H1 (cell line): Measurements from ENCODE around the gene SLC25A21. TPM values are rescaled to one million over a fixed set of nuclear protein-coding genes. Genes with fewer than 3 reads are reported as not detected.
A peak's percentile ranks its signal among the peaks of the same experiment; 100 is the strongest.

ENCODE experiments used
- CTCF ChIA-PET: fragments of 300-600 bp; sonication (Branson Sonifier 250); formaldehyde crosslinking; loops from one replicate; lab custom pipeline; 2021; ENCODE audit not compliant: partially characterized antibody; lab: Charles Lee
- POLR2A ChIA-PET: fragments of 300-600 bp; sonication (Branson Sonifier 250); formaldehyde crosslinking; loops from one replicate; lab custom pipeline; 2021; ENCODE audit warnings: inconsistent platforms; ENCODE audit not compliant: partially characterized antibody; lab: Charles Lee
- DNase-seq, 2 experiments: peaks; one replicate each; pipeline versions ENCODE4 v3.0.0 to v3.0.0-alpha.2; 2010 to 2022; ENCODE audit warnings: low spot score in 2 of 2, low read depth in 1 of 2, mixed read lengths in 1 of 2
- FAIRE-seq: peaks from 2 replicates; lab custom pipeline; 2011; peaks lifted over from hg19 to GRCh38; lab: Jason Lieb, UNC
- H2AFZ ChIP-seq: 2 replicates; pipeline ENCODE4 v1.8.1; 2012; ENCODE audit warnings: low read length, inconsistent platforms
- H2AK5ac ChIP-seq: 2 replicates; pipeline ENCODE4 v1.6.1; 2013; ENCODE audit warnings: low read depth, low read length
- H2BK120ac ChIP-seq: replicated peaks from 2 replicates; pipeline ENCODE3; 2013; ENCODE audit warnings: low read depth, low read length, inconsistent platforms
- H2BK12ac ChIP-seq: 2 replicates; pipeline ENCODE4 v1.6.1; 2013; ENCODE audit warnings: low read depth, low read length
- H2BK15ac ChIP-seq: 2 replicates; pipeline ENCODE4 v1.6.1; 2013; ENCODE audit warnings: low read length
- H2BK20ac ChIP-seq: 2 replicates; pipeline ENCODE4 v1.6.1; 2013; ENCODE audit warnings: low read length
- H2BK5ac ChIP-seq: 2 replicates; pipeline ENCODE4 v1.6.1; 2013; ENCODE audit warnings: low read depth, low read length
- H3K14ac ChIP-seq: 2 replicates; pipeline ENCODE4 v1.6.1; 2013; ENCODE audit warnings: inconsistent platforms; ENCODE audit not compliant: insufficient read length
- H3K18ac ChIP-seq: 2 replicates; pipeline ENCODE4 v1.6.1; 2013; ENCODE audit warnings: low read length; ENCODE audit errors: extremely low read depth
- H3K23ac ChIP-seq: 2 replicates; pipeline ENCODE4 v1.6.1; 2013; ENCODE audit warnings: inconsistent platforms; ENCODE audit not compliant: insufficient read length
- H3K23me2 ChIP-seq: 2 replicates; pipeline ENCODE4 v1.6.1; 2013; ENCODE audit warnings: low read depth, low read length
- H3K27ac ChIP-seq: 2 replicates; pipeline ENCODE4 v1.6.1; 2011; ENCODE audit warnings: low read depth, low read length, inconsistent platforms
- H3K27me3 ChIP-seq, 4 experiments: replicated peaks in 1 of 4; 1 replicate in 1 of 4; 2 replicates in 3 of 4; pipeline versions ENCODE4 v1.6.1 to v1.8.1; 2011 to 2013; ENCODE audit warnings: low read length in 3 of 4, mild to moderate bottlenecking in 3 of 4, inconsistent platforms in 2 of 4, mixed read lengths in 2 of 4, moderate library complexity in 1 of 4; ENCODE audit not compliant: control insufficient read depth in 3 of 4, insufficient read depth in 3 of 4; ENCODE audit errors: extremely low read depth in 1 of 4
- H3K36me3 ChIP-seq, 4 experiments: 2 replicates each; pipeline versions ENCODE4 v1.6.1 to v1.8.1; 2011 to 2013; ENCODE audit warnings: mild to moderate bottlenecking in 4 of 4, low read length in 3 of 4, moderate library complexity in 2 of 4, control low read depth in 1 of 4, inconsistent platforms in 1 of 4; ENCODE audit not compliant: insufficient read depth in 4 of 4, control insufficient read depth in 2 of 4
- H3K4ac ChIP-seq: replicated peaks from 2 replicates; pipeline ENCODE3; 2013; ENCODE audit warnings: low read length, low read depth, mixed read lengths, inconsistent platforms; ENCODE audit not compliant: insufficient read length
- H3K4me1 ChIP-seq, 4 experiments: replicated peaks in 1 of 4; 1 replicate in 1 of 4; 2 replicates in 3 of 4; pipeline versions ENCODE4 v1.6.1 to v1.8.1; 2011 to 2013; ENCODE audit warnings: low read length in 3 of 4, inconsistent platforms in 2 of 4, mixed read lengths in 1 of 4; ENCODE audit not compliant: insufficient read depth in 4 of 4, control insufficient read depth in 3 of 4
- H3K4me2 ChIP-seq, 2 experiments: 2 replicates each; pipeline versions ENCODE4 v1.6.1 to v1.8.1; 2011 to 2013; ENCODE audit warnings: low read depth in 2 of 2, low read length in 2 of 2, control low read depth in 1 of 2, inconsistent platforms in 1 of 2, mild to moderate bottlenecking in 1 of 2; ENCODE audit not compliant: insufficient read depth in 1 of 2
- H3K4me3 ChIP-seq, 4 experiments: fragments of 200-600, 300-600 bp in 1 of 4; sonication (generic), shearing (Covaris generic), sonication (Bioruptor Twin) in 1 of 4; 2 replicates each; pipeline versions ENCODE4 v1.5.1 to v1.8.1; 2011 to 2016; ENCODE audit warnings: low read length in 4 of 4, low read depth in 3 of 4, control low read depth in 2 of 4, inconsistent platforms in 2 of 4, mild to moderate bottlenecking in 2 of 4, mixed read lengths in 1 of 4, moderate library complexity in 1 of 4; ENCODE audit not compliant: insufficient read depth in 2 of 4; ENCODE audit errors: extremely low read depth in 1 of 4
- H3K56ac ChIP-seq: replicated peaks from 2 replicates; pipeline ENCODE3; 2013; ENCODE audit warnings: low read depth, mild to moderate bottlenecking, mixed read lengths, low read length, inconsistent platforms; ENCODE audit not compliant: insufficient read length
- H3K79me1 ChIP-seq: 2 replicates; pipeline ENCODE4 v1.6.1; 2013; ENCODE audit warnings: low read depth, low read length, control low read depth
- H3K79me2 ChIP-seq, 2 experiments: 2 replicates each; pipeline versions ENCODE4 v1.6.1 to v1.8.1; 2012 to 2013; ENCODE audit warnings: low read length in 2 of 2, mild to moderate bottlenecking in 2 of 2, inconsistent platforms in 1 of 2; ENCODE audit not compliant: insufficient read depth in 2 of 2, control insufficient read depth in 1 of 2
- H3K9ac ChIP-seq, 4 experiments: replicated peaks in 1 of 4; 1 replicate in 1 of 4; 2 replicates in 3 of 4; pipeline versions ENCODE4 v1.6.1 to v1.8.1; 2011 to 2013; ENCODE audit warnings: low read depth in 3 of 4, low read length in 3 of 4, control low read depth in 2 of 4, mild to moderate bottlenecking in 2 of 4, moderate library complexity in 2 of 4, inconsistent platforms in 1 of 4; ENCODE audit errors: extremely low read depth in 1 of 4
- H3K9me3 ChIP-seq, 2 experiments: 2 replicates each; pipeline versions ENCODE4 v1.6.1 to v1.8.1; 2012 to 2013; ENCODE audit warnings: mild to moderate bottlenecking in 2 of 2, moderate library complexity in 2 of 2, control low read depth in 1 of 2, inconsistent platforms in 1 of 2, low read depth in 1 of 2, low read length in 1 of 2, mixed read lengths in 1 of 2; ENCODE audit not compliant: insufficient read depth in 2 of 2
- H4K20me1 ChIP-seq, 2 experiments: replicated peaks in 1 of 2; 2 replicates each; pipeline versions ENCODE3 to v1.8.1; 2011 to 2013; ENCODE audit warnings: inconsistent platforms in 2 of 2, low read length in 2 of 2, mild to moderate bottlenecking in 1 of 2; ENCODE audit not compliant: insufficient read depth in 2 of 2, control insufficient read depth in 1 of 2
- H4K5ac ChIP-seq: 2 replicates; pipeline ENCODE4 v1.6.1; 2013; ENCODE audit warnings: low read length, low read depth, mixed read lengths, inconsistent platforms; ENCODE audit not compliant: insufficient read length
- H4K8ac ChIP-seq: 2 replicates; pipeline ENCODE4 v1.8.0; 2013; ENCODE audit warnings: mild to moderate bottlenecking, moderate library complexity, low read length, inconsistent platforms; ENCODE audit not compliant: insufficient read depth; ENCODE audit errors: extremely low read depth
- H4K91ac ChIP-seq: replicated peaks from 2 replicates; pipeline ENCODE3; 2013; ENCODE audit warnings: low read length, mixed read lengths, inconsistent platforms; ENCODE audit not compliant: insufficient read length
- E2F6 ChIP-seq: IDR thresholded peaks from 2 replicates; pipeline ENCODE4 v1.6.1; 2012; ENCODE audit warnings: inconsistent platforms
- EGR1 ChIP-seq: IDR thresholded peaks from 2 replicates; pipeline ENCODE4 v1.6.1; 2011; ENCODE audit warnings: low read depth, low read length, borderline replicate concordance
- SIRT6 ChIP-seq: IDR thresholded peaks from one replicate; pipeline ENCODE4 v1.7.1; 2012; ENCODE audit warnings: low read length, inconsistent platforms
- WGBS, 2 experiments: shearing (Covaris generic) in 1 of 2; methylation state at CpG; one replicate each; pipeline versions ENCODE4 v1.1.6 to v1.1.7; 2013 to 2015; ENCODE audit warnings: low lambda C conversion rate in 2 of 2, mixed read lengths in 2 of 2, inconsistent platforms in 1 of 2, low coverage in 1 of 2, missing lambda C conversion rate in 1 of 2; ENCODE audit not compliant: insufficient replicate concordance in 2 of 2, insufficient coverage in 1 of 2, insufficient read length in 1 of 2; ENCODE audit errors: extremely low coverage in 1 of 2, missing lambda C conversion rate in 1 of 2; 5-methylcytosine and 5-hydroxymethylcytosine counted together
- polyA plus RNA-seq, 7 experiments: library from polyadenylated mRNA; depleted of rRNA in 3 of 7; stranded (reverse) in 5 of 7; unstranded in 2 of 7; fragments of >200 nt in 5 of 7; fragments of 200-250 nt in 2 of 7; gene quantifications; 1 replicate in 5 of 7; 2 replicates in 1 of 7; 4 replicates in 1 of 7; pipeline versions ENCODE4 v1.2.1 to v1.2.3, GENCODE V29; 2011 to 2013; ENCODE audit warnings: missing spikeins in 2 of 7, mixed read lengths in 2 of 7
- total RNA-seq: library from RNA; stranded (reverse); fragmentation: NEBNext Ultra II Directional; extraction: Animal tissue kit (Norgen Biotek cat#: 25700); gene quantifications from 2 replicates; pipeline ENCODE4 v1.2.1, GENCODE V29; 2021

Gene SLC25A21
- total and polyA plus RNA-seq, 2 of the 8 experiments (the other 6 are each of a cell fraction or from before 2014, with no cell fraction given) = 6.9 to 15.7 TPM

DNA sequence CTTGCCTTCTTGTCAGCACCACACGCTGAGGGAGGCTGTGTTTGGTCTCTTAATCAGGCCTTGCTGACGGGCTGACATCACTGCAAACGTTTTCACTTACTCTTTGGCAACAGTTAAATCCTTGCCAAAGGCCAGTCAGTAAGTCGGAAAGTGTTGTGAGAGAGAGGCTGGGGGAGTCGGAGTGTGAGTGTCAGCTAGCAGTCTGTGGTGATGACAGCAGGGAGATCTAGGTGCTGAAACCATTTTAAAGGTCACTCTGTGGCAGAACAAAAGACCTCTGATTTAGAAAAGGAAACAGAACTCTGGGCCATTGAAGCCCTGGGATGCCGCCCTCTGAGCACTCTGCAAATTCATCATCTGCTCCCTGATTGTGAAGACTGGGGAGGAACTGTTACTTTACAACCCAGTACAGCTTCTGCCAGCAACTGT is 367.3 kb downstream of the SLC25A21 start:
- WGBS, 2 experiments = 39% methylated on average over 6 of the region's 6 CpGs; no CpG with 5 or more reads in 1 of the 2 experiments
- Histone ChIP-seq H2BK12ac (no peak overlapping the region), H3K4ac (no peak overlapping the region), H2BK120ac (no peak overlapping the region), H3K79me2 (no peaks in the 10 kb centered on the region), H4K91ac (no peak overlapping the region), H3K27ac (no peak overlapping the region), H3K9me3 (no peaks in the 10 kb centered on the region), H3K56ac (no peak overlapping the region), H4K8ac (no peak overlapping the region), H3K4me3 (peak overlapping the region in 1 of 4 experiments; percentile 2; a peak in 1 of 8 replicates), H3K4me2 (no peak overlapping the region), H2AK5ac (no peak overlapping the region), H4K5ac (no peak overlapping the region), H2BK15ac (no peak overlapping the region), H2AFZ (no peak overlapping the region), H3K18ac (no peak overlapping the region), H3K9ac (no peak overlapping the region), H3K14ac (no peak overlapping the region), H2BK20ac (no peak overlapping the region), H3K23me2 (no peaks in the 10 kb centered on the region), H3K36me3 (no peaks in the 10 kb centered on the region), H3K79me1 (no peaks in the 10 kb centered on the region), H3K23ac (no peak overlapping the region), H4K20me1 (no peaks in the 10 kb centered on the region), H3K27me3 (no peaks in the 10 kb centered on the region), H2BK5ac (no peak overlapping the region), H3K4me1 (peaks cover 0 to 5% (median 0%) of the 10 kb centered on the region in 4 experiments; a peak in 2 of 7 replicates)
- POLR2A ChIA-PET = no interaction called here
- CTCF ChIA-PET = interaction anchor here (1.0 to 1.9 kb wide), 4 partner anchors 11 to 158 kb away, joined by 3 to 5 read pairs (median 4); no protein-coding TSS in a partner anchor
- TF ChIP-seq SIRT6 = no peak
- no peak for TF ChIP-seq E2F6
- no peak for TF ChIP-seq EGR1
- FAIRE-seq (peak; percentile 58), DNase-seq (peak in 1 of 2 experiments; percentile 50)
